GM19455 (cell line): ENCODE measurements around the gene MAT1A.

ENCODE experiments used
- ATAC-seq: cut with Tn5 transposase; IDR thresholded peaks from one replicate; pipeline ENCODE4 v1.9.1; 2021; ENCODE audit not compliant: unreplicated experiment

The MAT1A gene

GRCh38 chr10:80283119-80283518 lies 6.3 kb downstream of the MAT1A start:
- ATAC-seq = no peak

GRCh38 chr10:80281784-80282765 lies 7.4 kb downstream of the MAT1A start:
- no peak for ATAC-seq

GRCh38 chr10:80281292-80281691 lies 8.2 kb downstream of the MAT1A start:
- no peak for ATAC-seq

- ATAC-seq = no peak
Observed at GRCh38 chr10:80280071-80280800, 9.2 kb downstream of the MAT1A start.

GRCh38 chr10:80279146-80279545 lies 10.3 kb downstream of the MAT1A start:
- no peak for ATAC-seq

- ATAC-seq = no peak
Observed at GRCh38 chr10:80278480-80278879, 11.0 kb downstream of the MAT1A start.

- no peak for ATAC-seq
Observed at GRCh38 chr10:80277567-80278250, 11.7 kb downstream of the MAT1A start.

GRCh38 chr10:80277016-80277415 lies 12.4 kb downstream of the MAT1A start:
- ATAC-seq = no peak

GRCh38 chr10:80276335-80276734 lies 13.1 kb downstream of the MAT1A start:
- no peak for ATAC-seq

GRCh38 chr10:80275756-80276155 lies 13.7 kb downstream of the MAT1A start:
- ATAC-seq = no peak

GRCh38 chr10:80275135-80275498 lies 14.3 kb downstream of the MAT1A start:
- no peak for ATAC-seq

- ATAC-seq = no peak
Observed at GRCh38 chr10:80274396-80275134, 14.9 kb downstream of the MAT1A start.

GRCh38 chr10:80273523-80274170 lies 15.8 kb downstream of the MAT1A start:
- ATAC-seq = no peak

- no peak for ATAC-seq
Observed at GRCh38 chr10:80272793-80273522, 16.5 kb downstream of the MAT1A start.

GRCh38 chr10:80271416-80271815 lies 18.0 kb downstream of the MAT1A start:
- ATAC-seq = no peak

GRCh38 chr10:80270887-80271286 lies 18.6 kb downstream of the MAT1A start:
- ATAC-seq = no peak

GRCh38 chr10:80268938-80269588 lies 20.4 kb downstream of the MAT1A start:
- no peak for ATAC-seq

- ATAC-seq = no peak
Observed at GRCh38 chr10:80268266-80268665, 21.2 kb downstream of the MAT1A start.

- ATAC-seq = no peak
Observed at GRCh38 chr10:80266513-80266863, 23.0 kb downstream of the MAT1A start.
